Kidney glomerular epithelial cell (primary cell): ENCODE results near the gene NSFL1C.

Source experiments
- DNase-seq: peaks from one replicate; lab custom pipeline; 2025; lab: John Stamatoyannopoulos, UW

Gene NSFL1C

GRCh38 chr20:1484438-1485116 lies 17.9 kb upstream of the NSFL1C start:
- DNase-seq, result no peak

DNA sequence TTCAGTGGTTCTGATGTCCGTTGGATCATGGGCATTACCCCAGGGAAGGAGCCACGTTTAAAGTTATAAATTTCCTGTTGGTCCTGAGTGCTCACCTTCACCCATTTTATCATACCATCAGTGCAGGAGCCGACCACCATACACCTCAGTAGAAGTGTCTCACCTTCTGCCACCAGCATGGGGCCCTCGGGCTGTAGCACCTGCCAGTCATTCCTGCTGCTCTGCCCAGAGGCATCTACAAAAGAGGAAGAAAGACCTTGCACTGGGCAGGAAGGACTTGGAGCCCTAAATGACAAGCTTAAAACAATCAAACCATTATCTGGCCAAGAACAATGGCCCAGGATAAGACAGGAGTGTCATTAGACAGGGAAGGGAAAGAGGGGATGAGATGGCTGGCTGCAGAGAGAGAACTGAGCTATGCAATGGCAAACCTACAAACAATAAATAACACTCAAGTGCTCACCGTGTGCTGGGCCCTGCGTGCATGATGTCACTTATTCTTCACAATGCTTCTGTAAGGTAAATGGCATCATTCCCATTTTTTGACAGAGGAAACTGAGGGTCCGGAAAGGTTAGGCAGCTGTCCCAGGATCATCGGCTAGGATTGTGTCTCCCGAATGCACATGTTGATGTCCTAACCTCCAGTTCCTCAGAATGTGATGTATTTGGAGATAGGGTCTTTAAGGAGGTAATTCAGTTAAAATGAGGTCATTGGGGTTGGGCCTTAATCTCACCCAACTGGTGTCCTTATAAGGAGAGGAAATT lies 13.4 kb upstream of the NSFL1C start:
- DNase-seq, result no peak

GRCh38 chr20:1478566-1478965 lies 11.9 kb upstream of the NSFL1C start:
- DNase-seq, result peak; percentile 72

GRCh38 chr20:1477896-1478490 lies 11.3 kb upstream of the NSFL1C start:
- no peak for DNase-seq

DNA sequence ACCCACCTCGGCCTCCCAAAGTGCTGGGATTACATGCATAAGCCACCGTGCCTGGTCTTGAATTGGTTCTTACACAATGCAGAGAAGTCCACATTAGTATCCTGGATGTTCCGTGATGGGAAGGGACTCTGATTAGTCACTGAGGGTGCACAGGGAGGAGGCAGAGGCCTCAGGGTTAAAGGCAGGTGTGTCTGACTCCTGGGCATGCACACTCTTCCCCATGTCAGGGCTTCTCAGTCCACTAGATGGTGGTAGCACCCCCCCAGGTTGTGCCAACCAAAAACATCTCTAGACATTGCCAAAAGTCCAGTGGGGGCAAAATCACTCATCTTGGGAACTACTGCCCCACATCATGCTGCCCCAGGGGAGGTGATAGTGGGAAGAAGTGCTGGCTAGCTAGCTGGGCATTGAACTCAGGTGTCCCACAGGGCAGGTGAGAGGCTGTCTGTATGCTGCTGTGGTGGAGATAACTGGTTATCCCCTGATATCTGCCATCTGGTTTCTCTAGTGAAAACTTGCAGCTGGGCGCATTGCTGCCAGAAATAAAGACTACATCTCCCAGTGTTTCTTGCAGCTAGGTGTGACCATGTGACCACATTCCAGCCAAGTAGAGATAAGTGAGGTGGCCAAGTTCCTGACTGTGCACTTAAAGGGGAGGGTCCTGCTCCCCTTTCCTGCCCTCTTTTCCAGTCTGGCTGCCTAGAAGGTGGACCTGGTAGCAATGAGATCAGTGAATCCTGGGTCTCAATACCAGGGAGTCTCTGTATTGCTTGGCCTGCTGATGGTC lies 8.4 kb upstream of the NSFL1C start:
- DNase-seq, result no peak

GRCh38 chr20:1474325-1474724 lies 7.7 kb upstream of the NSFL1C start:
- no peak for DNase-seq

GRCh38 chr20:1473246-1474220 lies 6.9 kb upstream of the NSFL1C start:
- no peak for DNase-seq

DNA sequence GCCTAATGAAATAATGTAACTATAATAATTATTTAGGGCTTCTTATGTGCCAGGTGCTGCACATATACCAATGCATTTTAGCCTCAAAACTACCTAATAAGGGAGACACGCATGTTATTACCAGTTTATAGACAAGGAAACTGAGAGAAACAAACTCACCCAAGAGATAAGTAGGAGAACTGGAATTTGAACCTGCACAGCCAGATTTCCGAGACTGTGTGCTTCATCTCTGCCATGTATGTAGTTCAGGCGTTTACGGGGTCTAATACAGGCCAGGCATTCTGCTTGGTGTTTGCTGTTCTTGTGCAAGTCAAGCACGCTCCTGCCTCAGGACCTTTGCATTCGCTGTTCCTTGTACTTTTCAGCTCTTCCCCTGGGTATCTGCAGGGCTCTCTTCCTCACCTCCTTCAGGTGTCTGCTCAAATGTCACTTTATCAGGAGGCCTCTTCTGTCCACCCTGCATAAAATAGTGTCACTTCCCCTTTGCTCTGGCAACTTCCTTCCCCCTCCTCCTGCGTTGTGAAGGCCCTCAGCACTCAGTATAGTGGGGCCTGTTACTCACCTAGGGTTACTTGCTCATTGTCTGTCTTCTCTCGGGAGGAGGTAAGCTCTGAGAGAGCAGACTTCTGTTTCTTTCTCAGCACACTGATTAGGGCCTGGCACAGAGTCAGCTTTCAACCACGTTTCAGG lies 6.1 kb upstream of the NSFL1C start:
- DNase-seq, result no peak

DNA sequence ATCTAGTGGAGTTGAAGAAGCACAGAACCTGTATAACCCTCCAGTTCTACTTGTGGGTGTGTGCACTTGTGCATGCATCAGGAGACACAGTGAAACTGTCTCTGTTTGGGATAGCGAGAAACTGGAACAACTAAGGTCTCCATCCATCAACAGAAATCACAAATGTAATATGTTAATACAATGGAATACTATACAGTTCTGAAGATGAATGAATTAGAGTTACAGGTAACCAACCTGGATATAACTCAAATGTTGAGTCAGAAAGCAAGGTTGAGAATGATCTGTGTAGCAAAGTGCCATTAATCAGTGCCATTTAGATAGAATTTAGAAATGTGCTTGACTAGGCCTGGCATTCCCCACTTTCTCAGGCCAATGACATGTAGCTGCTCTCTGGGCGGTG lies 4.6 kb upstream of the NSFL1C start:
- DNase-seq, result no peak

DNA sequence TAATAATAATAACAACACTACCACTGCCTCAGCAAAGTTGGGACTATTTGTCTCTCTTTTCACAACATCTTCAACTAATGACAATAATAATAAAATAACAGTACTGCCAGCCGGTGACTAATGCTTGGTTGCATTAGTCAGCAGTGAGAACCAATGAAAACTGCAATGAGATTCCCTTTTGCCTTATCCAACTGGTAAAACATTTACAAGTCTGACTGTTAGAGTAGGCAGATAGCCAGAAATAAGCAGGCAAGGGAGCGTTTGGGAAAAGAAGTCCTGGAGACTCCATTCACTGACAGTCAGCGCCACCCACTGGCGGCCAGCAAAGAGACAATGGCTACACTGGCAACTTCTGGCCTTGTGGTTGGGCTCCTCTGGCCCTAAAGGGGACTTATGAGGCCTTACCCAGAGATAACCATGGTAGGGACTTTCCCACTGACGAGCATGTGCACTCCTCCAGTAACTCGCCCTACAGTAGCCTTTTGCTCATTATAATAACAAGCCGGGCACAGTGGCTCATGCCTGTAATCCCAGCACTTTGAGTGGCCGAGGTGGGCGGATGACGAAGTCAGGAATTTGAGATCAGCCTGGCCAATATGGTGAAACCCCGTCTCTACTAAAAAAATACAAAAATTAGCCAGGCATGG lies 3.4 kb upstream of the NSFL1C start:
- peak; percentile 100 for DNase-seq

- no peak for DNase-seq
These were observed 2.8 kb upstream of the NSFL1C start for GRCh38 chr20:1469306-1469905.

DNA sequence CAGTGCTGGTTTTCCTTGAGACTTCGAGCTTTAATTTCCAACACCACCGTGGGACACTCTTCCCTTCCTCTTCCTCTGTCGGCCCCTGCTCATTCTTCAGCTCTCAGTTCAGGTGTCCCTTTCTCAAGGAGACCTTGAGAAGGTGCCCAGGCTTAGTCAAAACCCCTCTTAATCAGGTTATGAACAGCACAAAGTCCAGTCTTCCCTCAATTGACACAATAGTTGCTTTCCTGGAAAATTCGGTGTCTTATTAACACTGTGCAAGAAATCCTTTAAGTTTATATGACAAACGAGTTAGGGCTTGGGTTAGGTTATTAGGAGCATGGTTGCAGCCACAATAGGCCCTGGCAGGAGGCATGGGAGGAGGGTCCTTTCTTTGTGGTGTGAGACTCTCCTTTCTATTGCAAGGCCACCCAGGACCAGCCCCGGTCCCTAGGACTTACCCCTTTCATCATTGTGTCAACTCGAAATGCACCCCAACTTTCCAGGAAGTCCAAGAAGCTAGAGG lies 1.5 kb upstream of the NSFL1C start:
- DNase-seq, result no peak

DNA sequence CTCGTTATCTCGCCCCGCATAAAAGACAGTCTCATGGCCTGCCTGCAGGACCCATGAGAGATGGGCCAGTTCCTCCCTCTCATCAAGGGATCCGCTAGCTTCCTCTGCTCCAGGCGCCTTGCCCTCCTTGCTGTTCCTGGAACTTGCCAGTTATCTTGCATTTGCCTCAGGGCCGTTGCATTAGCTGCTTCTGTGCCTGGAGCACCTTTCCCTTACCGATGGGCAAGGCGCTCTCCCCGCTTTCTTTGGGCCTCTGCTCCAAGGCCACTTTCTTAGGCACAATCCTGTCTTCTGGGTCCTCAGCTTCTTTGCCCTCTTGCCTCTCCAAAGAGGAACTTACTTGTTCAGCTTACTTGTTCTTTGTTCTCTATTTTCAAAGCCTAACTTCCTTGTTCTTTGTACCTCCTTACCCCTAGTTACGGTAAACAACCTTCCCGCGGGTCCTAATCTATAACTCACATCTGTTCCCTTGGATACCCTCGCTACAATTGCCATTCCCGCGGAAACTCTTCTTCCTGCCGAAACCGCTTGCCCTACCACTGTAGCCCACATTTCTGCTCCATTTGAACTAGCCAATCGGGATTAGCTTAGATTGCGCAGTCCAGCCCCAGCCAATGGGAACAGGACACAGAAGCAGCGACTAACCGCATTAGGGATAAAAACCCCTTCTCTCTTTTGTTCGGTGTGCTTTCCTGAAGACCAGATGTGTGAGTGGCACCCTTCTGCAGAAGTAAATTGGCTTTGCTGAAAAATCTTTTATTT lies 887 bp upstream of the NSFL1C start:
- no peak for DNase-seq

DNA sequence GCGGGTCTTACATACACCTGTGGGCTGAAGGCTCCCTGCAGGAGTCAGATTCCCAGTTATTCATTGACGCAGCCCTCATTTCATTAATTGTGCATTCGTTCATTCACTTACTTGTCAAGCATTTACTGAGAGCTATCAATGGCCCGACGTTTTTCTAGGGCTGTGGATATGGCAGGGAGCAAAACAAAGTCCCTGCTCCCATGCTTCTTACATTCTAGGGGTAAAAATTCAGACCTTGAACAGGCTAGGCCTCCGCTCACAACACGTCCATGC lies 369 bp upstream of the NSFL1C start:
- DNase-seq, result no peak

GRCh38 chr20:1465470-1466210 lies 1.0 kb downstream of the NSFL1C start:
- no peak for DNase-seq

GRCh38 chr20:1463971-1464570 lies 2.6 kb downstream of the NSFL1C start:
- DNase-seq, result no peak

GRCh38 chr20:1462834-1463233 lies 3.8 kb downstream of the NSFL1C start:
- DNase-seq, result no peak

GRCh38 chr20:1462001-1462400 lies 4.6 kb downstream of the NSFL1C start:
- DNase-seq, result no peak
